ENCODE data around the gene ASB10. TPM values are rescaled to one million over a fixed set of nuclear protein-coding genes. Genes with fewer than 3 reads are reported as not detected.

The ASB10 gene
- total and polyA plus RNA-seq, 2 of the 13 experiments (the other 11 are each of a cell fraction or from before 2014, with no cell fraction given): not detected

- Histone ChIP-seq H3K27ac (ENCODE audit: extremely low read length, insufficient read depth, low read length) (no peak overlapping the region), H3K9me3 (ENCODE audit: low read length) (no peaks in the 10 kb centered on the region), H3K4me1 (ENCODE audit: insufficient read depth, low read length) (no peaks in the 10 kb centered on the region), H3K27me3 (ENCODE audit: control insufficient read depth in 1 of 2, insufficient read depth in 2 of 2, low read length in 2 of 2) (no peaks in the 10 kb centered on the region), H3K4me2 (ENCODE audit: low read depth, low read length) (no peak overlapping the region), H3K9ac (ENCODE audit: insufficient read depth, low read depth, low read length) (no peak overlapping the region), H4K20me1 (ENCODE audit: insufficient read depth, low read length) (no peaks in the 10 kb centered on the region), H3K4me3 (replicated peaks in 1 of 3; ENCODE audit: insufficient read depth in 1 of 3, low read depth in 2 of 3, low read length in 3 of 3) (no peak overlapping the region), H3K79me2 (ENCODE audit: insufficient read depth, low read length) (no peaks in the 10 kb centered on the region), H2AFZ (ENCODE audit: low read length) (no peak overlapping the region), H3K36me3 (replicated peaks in 1 of 2; ENCODE audit: control insufficient read depth in 1 of 2, insufficient read depth in 2 of 2, low read length in 2 of 2) (peaks cover 15 to 71% of the 10 kb centered on the region in 2 experiments)
- ChIA-PET POLR2A (no interaction called here), CTCF (ENCODE audit: low intra/inter-chr PET ratio, low total read pairs) (no interaction called here)
- in situ Hi-C loops (cut with HindIII; ENCODE audit: extremely low pct_ligation_motif_present, low pct_unique_long_range_greater_than_20kb): no loop called here
- 98% methylated on average over 22 of the region's 24 CpGs for WGBS (ENCODE audit: low lambda C conversion rate)
- no peak for TF ChIP-seq ZNF557 (CRISPR knock-in tag; IDR thresholded peaks at IDR 0.05)
- no peak for TF ChIP-seq RNF219 (CRISPR knock-in tag; IDR thresholded peaks at IDR 0.05)
- intact Hi-C loops (cut with micrococcal nuclease; ENCODE audit: unreplicated experiment): loop anchor here (10.0 kb wide), 1 partner anchor 171 kb away; no protein-coding TSS in a partner anchor
- no TSS peak for BruUV-seq (replicated peaks)
- FAIRE-seq (no peak), DNase-seq (ENCODE audit: low spot score) (no peak), ATAC-seq (no peak)
These were observed 52.9 kb downstream of the ASB10 start for GRCh38 chr7:151133986-151134742.

GRCh38 chr7:151133266-151133985 lies 53.6 kb downstream of the ASB10 start:
- intact Hi-C loops (cut with micrococcal nuclease; ENCODE audit: unreplicated experiment) (loop anchor here (10.0 kb wide), 1 partner anchor 171 kb away; no protein-coding TSS in a partner anchor), in situ Hi-C loops (cut with HindIII; ENCODE audit: extremely low pct_ligation_motif_present, low pct_unique_long_range_greater_than_20kb) (no loop called here)
- FAIRE-seq (no peak), DNase-seq (ENCODE audit: low spot score) (no peak), ATAC-seq (no peak)
- no peak overlapping the region for H3K4me2 ChIP-seq (ENCODE audit: low read depth, low read length)
- H2AFZ ChIP-seq (ENCODE audit: low read length): no peak overlapping the region
- H3K4me3 ChIP-seq (replicated peaks in 1 of 3; ENCODE audit: insufficient read depth in 1 of 3, low read depth in 2 of 3, low read length in 3 of 3): no peak overlapping the region
- CTCF ChIA-PET (ENCODE audit: low intra/inter-chr PET ratio, low total read pairs): no interaction called here
- no peaks in the 10 kb centered on the region for H3K9me3 ChIP-seq (ENCODE audit: low read length)
- H3K27me3 ChIP-seq (ENCODE audit: control insufficient read depth in 1 of 2, insufficient read depth in 2 of 2, low read length in 2 of 2): no peaks in the 10 kb centered on the region
- no peak overlapping the region for H3K9ac ChIP-seq (ENCODE audit: insufficient read depth, low read depth, low read length)
- no peaks in the 10 kb centered on the region for H3K79me2 ChIP-seq (ENCODE audit: insufficient read depth, low read length)
- WGBS (ENCODE audit: low lambda C conversion rate): 94% methylated on average over 16 of the region's 16 CpGs
- H3K4me1 ChIP-seq (ENCODE audit: insufficient read depth, low read length): no peaks in the 10 kb centered on the region
- TF ChIP-seq ZNF317 (CRISPR knock-in tag; IDR thresholded peaks at IDR 0.05) (peak; percentile 96), ZBTB33 (CRISPR knock-in tag; IDR thresholded peaks at IDR 0.05) (peak; percentile 86), GTF2F1 (IDR thresholded peaks at IDR 0.05; ENCODE audit: low read length) (no peak)
- no peak overlapping the region for H3K27ac ChIP-seq (ENCODE audit: extremely low read length, insufficient read depth, low read length)
- POLR2A ChIA-PET: no interaction called here
- no TSS peak for BruUV-seq (replicated peaks)
- H3K36me3 ChIP-seq (replicated peaks in 1 of 2; ENCODE audit: control insufficient read depth in 1 of 2, insufficient read depth in 2 of 2, low read length in 2 of 2): peaks cover 21 to 77% of the 10 kb centered on the region in 2 experiments
- no peaks in the 10 kb centered on the region for H4K20me1 ChIP-seq (ENCODE audit: insufficient read depth, low read length)
